Esophagus mucosa (tissue), 1 donor: ENCODE data around the gene VIL1. TPM values are rescaled to one million over a fixed set of nuclear protein-coding genes. Genes with fewer than 3 reads are reported as not detected.

ENCODE experiments used
- ATAC-seq: fragments of 200-7000 bp; cut with Tn5 transposase; one replicate; pipeline ENCODE4 v1.9.1; 2020
- total RNA-seq: library from RNA; stranded (reverse); gene quantifications from one replicate; pipeline ENCODE4 v1.2.4, GENCODE V29; 2023
- donor health status: DM: yes; HTN: yes; CAD: no.

VIL1 gene
- total RNA-seq, 1 donor from 2014 or later, result not detected

DNA sequence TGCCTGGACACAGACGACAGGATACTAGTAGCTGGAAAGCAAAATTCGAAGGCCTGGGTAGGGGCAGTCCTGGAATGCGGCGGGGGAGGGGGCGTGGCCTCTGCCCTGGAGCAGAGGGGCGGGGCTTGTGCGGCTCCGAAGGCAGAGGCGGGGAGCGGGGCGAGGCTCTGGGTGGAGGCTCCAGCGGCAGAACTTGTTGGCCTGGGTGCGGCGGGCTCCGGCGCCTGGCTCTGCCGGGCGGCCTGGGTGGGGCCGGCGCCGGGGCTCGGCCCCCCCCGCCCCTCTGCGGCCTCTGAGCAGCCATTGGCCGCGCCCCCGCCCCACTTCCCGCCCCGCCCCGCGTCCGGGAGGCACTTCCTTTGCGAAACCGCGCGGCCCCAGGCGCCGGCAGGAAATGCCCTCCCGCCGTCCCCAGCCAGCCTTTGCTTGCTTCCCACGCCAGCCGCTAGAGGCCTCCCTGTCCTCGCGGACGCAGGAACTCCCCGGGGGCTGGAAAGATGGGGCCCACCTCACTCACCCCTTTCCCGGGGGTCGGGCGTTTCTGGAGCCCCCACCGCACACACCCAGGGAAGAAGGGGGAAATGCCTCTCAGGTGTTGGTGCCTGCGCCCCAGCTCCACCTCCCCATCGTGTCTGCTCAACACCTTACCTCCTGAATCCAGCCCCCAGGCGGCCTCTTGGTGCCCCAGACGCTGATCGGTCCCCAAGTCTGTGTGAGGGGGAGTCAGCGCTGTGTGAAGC lies 12.5 kb upstream of the VIL1 start:
- peak; percentile 91 for ATAC-seq

DNA sequence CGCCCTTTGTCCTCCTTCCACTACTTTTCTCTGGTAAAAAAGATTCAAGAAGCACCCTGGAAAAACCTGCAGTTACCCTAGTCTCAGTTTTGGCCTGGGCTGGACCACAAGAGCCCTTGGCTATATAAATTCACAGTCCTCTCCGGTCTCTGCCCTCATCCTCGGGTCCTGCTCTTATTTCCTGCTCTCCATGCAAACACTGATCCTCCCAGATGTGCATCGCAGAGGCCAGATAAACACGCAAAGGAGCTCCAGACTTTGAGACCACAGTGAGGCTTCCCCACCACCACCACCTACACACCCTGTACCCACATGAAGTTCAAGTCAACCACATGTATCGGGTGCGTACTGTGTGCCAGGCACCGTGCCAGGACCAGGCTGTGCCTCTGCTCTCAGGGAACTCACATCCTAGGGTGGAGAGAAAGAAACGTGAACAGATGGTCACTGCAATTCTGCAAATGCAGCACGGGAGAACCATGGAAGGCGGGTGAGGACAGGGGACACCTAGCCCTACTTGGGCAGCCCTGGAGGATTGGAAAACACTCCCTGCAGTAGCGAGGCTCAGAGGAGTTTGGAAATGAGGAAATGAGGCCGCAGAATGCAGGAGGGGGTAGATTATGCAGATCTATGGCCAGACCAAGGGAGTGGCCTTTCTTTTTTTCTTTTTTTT lies 11.8 kb upstream of the VIL1 start:
- peak; percentile 37 for ATAC-seq

DNA sequence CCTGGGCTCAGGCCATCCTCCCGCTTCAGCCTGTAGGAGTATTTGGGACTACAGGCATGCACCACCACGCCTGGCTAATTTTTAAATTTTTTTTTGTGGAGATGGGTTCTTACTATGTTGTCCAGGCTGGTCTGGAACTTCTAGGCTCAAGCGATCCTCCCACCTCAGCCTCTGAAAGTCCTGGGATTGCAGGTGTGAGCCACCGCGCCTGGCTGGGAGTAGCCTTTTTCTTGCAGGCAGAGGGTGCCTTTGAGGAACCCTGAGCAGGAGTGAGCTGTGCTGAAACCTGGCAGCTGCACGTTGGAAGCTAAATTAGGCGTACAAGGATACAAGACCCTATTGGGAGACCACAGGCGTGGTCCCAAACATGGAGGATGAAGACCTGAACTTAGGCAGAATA lies 11.2 kb upstream of the VIL1 start:
- ATAC-seq, result no peak

DNA sequence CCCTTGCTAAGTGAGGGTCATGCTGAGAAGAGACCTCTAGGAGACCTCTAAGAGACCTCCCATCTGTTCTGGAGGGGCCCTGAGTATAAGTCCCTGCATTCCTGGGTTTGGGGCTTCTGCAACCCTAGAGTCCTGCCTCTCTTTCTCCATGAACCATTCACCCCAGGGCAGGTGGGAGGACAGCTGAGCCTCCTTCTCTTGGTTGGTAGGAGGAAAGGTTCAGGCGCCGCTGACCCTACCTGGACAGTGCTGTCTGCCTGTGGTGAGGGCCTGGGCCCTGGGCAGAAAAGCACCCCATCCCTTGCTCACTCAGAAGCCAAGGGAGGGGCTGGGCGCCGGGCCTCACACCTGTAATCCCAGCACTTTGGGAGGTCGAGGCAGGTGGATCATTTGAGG lies 604 bp upstream of the VIL1 start:
- no peak for ATAC-seq

DNA sequence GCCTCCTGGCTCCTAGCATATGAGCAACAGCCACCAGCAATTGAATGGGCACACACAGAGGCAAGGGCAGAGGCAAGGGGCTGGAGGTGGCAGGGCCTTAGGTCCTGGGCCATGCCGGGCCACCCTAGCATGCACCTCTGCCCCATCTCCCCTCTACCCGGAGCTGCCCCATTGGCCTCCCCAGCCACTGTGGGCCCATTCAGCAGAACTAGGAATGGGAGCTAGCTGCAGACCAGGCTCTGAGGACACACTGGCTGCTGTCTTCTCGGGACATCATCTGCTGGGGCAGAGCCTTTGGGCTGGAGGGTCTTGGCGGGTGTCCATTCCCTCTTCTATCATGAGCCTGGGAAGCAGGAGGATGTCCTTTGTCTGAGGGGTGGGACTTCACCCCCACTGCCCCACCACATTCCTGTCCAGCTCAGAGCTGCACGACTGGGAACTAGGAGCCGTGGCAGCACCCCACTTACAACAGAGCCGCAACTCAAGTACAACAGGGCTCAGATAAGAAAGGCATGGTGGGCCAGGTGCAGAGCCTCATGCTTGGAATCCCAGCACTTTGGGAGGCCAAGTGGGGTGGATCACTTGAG lies 800 bp downstream of the VIL1 start:
- ATAC-seq, result peak; percentile 6

DNA sequence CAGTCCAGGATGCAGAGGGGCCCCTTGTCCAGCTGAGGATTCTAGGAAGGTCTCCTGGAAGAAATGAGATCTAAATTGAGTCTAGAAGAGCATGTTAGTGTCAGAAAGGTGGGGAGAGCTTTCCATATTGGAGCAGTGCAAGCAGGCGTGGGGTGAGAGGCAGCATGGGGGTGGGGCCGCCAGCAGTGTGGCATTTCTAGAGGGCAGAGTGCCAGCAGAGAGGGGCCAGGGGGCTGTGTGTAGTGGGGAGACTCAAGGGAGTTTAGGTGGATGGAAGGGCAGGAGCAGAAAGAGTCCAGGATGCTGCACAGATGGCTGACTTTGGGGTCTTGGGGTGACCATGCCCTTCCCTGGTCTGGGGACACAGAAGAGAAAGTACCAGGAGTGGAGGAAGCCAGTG lies 2.1 kb downstream of the VIL1 start:
- no peak for ATAC-seq

DNA sequence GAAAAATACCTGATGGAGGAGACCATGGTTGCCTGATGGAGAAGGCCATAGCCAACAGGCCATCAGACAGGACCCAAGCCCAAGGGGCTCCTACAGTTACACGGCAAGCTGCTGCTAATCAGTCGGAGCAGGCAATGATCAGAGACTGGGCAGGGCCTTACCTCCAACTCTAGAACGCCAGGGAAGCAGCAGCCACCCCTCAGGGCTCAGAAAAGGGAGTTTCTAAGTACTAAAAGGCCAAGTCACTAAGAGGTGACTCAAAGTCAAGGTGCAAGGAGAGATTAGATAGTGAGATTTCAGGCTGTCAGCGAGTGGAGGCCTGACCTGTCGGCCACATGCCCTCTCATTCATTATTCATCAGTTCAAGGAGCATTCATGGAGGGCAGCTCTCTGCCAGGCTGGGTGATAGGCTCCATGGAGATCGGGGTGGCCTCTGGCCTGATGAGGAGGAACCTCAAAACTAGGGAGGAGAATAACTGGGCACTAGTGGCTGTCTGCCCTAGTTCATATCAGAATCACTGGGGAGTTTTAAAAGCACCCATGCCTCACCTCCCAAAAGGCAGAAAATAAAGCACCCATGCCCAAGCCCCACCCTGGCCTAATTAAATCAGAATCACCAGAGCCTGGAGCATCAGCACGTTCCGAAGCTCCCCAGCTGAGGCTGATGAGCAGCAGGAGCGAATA lies 3.6 kb downstream of the VIL1 start:
- peak; percentile 7 for ATAC-seq

DNA sequence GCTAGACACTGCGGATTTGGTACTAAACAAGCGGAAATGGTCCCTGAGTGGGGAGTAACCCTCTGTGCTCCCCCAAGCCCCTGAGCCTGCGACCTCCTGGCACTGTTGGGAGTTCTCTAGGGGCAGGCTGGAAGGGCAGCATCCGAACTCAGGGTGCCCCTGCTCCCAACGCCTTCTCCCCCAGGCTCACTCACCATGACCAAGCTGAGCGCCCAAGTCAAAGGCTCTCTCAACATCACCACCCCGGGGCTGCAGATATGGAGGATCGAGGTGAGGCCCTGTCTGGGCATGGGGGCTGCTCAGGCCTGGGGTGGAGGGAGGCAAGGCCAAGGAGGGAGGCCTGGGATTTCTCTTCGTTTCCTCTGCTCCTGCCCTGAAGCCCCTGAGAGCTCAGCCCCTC lies 4.7 kb downstream of the VIL1 start:
- no peak for ATAC-seq

DNA sequence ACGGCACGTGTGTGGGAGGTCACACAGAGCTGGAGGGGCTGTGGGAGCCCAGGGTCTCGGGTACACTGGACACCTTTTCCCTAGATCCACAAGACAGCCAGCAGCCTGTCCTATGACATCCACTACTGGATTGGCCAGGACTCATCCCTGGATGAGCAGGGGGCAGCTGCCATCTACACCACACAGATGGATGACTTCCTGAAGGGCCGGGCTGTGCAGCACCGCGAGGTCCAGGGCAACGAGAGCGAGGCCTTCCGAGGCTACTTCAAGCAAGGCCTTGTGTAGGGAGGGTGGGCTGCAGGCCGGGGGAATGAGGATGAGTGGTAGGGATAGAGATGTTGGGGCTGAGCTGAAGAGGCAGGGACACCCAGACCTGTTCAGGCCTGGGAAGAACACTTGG lies 6.6 kb downstream of the VIL1 start:
- ATAC-seq, result no peak

DNA sequence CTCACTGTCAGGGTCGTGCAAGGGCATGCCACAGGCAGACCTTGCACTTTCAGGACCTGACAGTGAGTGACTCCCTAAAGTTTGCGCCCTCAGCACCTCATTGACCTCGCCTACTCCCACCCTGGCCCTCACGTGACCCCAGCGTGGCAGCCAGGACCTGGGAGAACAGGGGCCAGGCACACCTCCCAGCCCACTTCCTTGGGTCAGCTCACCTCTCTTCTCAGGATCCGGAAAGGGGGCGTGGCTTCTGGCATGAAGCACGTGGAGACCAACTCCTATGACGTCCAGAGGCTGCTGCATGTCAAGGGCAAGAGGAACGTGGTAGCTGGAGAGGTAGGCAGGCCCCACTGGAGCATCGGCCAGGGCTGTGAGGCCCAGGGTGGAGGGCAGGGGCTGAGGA lies 8.8 kb downstream of the VIL1 start:
- no peak for ATAC-seq

DNA sequence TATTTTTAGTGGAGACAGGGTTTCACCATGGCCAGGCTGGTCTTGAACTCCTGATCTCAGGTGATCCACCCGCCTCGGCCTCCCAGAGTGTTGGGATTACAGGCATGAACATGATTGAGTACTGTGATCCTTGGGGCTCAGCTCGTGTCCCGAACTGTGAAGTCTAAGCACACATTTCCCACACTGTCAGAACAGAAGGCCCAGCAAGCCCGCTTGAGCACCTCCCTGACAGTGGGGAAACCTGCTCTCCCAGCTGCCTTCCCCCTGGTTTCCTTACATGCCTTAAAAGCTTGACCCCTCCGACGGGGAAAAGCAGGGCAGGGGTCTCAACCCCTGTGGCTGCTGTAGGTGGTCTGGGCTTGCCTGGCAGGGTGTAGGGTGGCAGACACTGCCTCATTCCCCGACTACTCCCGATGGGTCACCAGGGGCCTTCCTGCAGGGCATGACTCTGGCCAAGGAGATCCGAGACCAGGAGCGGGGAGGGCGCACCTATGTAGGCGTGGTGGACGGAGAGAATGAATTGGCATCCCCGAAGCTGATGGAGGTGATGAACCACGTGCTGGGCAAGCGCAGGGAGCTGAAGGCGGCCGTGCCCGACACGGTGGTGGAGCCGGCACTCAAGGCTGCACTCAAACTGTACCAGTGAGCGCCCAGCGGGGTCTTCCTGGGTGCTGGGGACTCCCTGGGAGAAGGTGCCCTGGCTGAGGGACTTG lies 10.1 kb downstream of the VIL1 start:
- no peak for ATAC-seq

DNA sequence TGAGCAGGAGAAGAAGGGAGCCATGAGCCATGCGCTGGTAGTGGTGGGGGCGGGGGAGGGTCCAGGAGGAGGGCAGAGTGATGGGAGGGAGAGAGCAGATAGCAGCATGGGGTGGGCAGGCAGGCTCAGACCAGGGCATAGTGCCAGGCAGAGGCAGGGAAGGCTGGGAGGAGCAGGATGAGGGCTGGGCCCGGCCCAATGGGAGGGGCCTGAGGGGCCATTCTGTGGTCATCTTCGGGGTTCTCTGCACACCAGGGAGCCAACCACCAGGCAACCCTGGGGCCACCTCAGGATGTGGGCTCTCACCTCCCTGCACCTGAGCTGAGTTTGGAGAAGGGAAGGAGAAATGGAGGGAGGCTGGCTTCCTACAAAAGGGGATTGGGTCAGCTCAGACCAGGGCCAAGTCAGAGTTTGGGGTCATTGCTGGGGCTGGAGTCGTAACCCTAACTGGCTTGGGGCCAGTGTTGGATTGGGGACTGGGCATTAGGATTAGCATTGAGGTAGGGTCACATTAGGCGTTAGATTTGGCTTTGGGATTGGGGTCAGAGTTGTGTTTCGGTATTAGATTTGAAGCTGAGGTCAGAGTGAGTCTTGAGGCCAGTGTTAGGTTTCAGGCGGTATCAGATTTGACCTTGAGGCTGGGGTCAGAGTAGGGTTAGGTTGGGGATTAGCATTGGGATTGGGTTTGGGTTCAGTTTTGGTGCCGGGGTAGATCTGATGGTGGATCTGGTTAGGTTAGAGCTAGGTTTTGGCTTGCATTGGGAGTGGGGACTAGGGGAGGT lies 11.2 kb downstream of the VIL1 start:
- no peak for ATAC-seq

DNA sequence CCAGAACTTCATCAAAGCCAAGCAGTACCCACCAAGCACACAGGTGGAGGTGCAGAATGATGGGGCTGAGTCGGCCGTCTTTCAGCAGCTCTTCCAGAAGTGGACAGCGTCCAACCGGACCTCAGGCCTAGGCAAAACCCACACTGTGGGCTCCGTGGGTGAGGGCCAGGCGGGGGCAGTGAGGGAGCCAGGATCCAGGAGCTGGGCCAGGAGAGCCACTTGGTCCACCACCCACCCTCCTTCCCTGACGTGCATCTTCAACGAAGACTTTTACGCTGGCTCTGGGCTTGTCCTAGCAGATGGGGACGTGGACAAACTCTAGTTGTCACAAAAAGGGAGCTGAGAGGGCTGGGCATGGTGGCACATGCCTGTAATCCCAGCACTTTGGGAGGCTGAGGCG lies 11.8 kb downstream of the VIL1 start:
- ATAC-seq, result no peak

DNA sequence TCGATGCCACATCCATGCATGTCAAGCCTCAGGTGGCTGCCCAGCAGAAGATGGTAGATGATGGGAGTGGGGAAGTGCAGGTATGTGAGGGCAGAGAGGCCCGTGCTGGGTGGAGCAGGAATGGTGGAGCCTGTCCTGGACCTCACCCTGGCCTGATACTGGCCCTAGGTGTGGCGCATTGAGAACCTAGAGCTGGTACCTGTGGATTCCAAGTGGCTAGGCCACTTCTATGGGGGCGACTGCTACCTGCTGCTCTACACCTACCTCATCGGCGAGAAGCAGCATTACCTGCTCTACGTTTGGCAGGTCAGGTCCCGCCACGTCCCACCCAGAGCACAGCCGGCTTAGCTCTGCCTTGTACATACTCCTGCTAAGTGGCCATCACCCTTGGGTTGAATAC lies 13.0 kb downstream of the VIL1 start:
- ATAC-seq, result no peak

DNA sequence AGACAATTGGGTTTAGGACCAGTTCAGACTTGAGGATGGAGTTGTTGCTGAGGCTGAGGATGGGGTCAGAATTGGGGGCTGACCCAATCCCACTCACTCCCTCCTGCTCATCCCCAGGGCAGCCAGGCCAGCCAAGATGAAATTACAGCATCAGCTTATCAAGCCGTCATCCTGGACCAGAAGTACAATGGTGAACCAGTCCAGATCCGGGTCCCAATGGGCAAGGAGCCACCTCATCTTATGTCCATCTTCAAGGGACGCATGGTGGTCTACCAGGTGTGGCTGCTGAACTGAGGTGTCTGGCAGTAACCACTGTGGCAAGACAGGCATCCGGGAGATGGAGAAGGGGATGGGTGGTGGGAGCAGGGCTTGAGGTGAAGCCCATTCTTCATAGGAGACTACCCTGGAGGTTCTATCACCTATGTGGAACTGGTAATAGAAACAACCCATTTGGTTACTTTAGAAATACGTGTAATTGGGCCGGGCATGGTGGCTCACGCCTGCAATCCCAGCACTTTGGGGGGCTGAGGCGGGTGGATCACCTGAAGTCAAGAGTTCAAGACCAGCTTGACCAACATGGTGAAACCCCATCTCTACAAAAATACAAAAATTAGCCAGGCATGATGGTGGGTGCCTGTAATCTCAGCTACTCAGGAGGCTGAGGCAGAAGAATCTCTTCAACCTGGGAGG lies 13.9 kb downstream of the VIL1 start:
- ATAC-seq, result no peak

DNA sequence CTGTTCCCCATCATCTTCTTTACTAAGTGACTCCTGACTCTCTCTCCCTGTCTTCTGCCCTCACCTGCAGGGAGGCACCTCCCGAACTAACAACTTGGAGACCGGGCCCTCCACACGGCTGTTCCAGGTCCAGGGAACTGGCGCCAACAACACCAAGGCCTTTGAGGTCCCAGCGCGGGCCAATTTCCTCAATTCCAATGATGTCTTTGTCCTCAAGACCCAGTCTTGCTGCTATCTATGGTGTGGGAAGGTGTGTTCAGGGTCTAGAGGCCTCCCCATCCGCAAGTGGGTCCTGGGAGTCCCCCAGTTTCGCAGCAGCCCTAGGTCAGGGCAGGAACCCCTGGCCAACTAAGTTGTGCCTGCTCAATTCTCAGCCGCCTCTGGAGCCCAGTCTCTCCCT lies 15.5 kb downstream of the VIL1 start:
- ATAC-seq, result no peak

DNA sequence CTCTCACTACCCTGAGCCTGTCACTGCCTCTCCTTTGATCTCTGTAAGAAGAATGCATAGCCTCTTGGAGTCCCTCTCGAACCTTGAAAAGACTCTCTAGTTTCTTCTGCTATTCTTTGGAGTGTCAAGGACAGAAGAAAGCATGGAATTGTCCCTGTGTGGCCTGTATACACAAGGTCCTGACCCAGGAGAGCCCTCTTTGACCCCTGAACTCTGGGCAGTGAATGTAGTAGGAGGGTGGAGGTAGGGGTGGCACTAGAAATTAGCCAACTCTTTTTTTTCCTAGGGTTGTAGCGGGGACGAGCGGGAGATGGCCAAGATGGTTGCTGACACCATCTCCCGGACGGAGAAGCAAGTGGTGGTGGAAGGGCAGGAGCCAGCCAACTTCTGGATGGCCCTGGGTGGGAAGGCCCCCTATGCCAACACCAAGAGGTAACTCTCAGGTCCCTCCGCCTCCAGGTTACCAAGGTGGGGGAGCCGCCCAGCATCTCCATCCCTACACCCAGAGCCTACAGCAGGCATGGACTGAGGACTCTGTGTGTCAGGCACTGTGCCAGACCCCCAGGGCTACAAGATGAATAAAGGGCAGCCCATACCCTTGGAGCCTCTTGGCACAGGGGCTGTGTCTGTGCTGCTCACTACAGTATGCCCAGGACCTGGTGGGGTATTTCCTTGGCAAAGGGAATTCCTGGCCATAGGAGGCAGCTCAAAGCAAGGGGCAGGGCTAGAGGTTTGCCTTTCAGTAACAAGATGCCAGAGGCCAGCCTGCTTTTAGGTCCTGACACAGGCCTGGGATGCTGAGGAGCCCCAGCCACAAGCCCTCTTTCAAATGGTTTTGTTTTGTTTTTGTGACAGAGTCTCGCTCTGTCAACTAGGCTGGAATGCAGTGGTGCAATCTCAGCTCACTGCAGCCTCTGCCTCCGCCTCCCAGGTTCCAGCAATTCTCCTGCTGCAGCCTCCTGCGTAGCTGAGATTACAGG lies 16.4 kb downstream of the VIL1 start:
- ATAC-seq, result no peak

DNA sequence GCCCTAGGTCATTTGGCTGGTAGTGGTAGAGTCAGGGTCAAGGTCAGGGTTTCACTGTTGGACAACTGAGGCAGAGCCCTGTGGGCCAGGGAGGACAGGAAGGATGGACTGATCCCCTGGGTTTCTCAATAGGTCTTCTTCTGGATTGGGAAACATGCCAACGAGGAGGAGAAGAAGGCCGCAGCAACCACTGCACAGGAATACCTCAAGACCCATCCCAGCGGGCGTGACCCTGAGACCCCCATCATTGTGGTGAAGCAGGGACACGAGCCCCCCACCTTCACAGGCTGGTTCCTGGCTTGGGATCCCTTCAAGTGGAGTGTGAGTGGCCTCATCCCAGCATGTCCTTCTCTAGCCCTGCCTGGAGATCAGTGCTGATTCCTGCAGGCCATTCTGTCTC lies 18.1 kb downstream of the VIL1 start:
- ATAC-seq, result no peak

DNA sequence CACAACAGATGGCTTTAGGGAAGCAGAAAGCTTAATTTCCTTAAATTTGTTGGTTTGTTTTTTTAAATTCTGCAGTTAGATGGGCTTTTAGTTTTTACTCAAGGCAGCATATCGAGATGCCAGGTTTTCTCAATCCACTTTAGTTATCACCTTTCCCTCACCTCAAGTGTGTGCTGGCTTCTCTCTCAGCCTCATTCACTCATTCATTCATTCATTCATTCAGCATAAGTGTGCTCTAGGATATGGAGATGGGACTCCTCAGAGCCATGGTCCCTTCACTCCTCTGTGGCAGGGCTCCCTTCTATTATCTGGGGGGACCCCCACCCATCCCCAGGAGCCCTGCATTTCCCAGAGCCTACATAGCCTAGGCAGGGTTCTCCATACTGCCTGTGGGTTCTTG lies 19.0 kb downstream of the VIL1 start:
- ATAC-seq, result no peak

DNA sequence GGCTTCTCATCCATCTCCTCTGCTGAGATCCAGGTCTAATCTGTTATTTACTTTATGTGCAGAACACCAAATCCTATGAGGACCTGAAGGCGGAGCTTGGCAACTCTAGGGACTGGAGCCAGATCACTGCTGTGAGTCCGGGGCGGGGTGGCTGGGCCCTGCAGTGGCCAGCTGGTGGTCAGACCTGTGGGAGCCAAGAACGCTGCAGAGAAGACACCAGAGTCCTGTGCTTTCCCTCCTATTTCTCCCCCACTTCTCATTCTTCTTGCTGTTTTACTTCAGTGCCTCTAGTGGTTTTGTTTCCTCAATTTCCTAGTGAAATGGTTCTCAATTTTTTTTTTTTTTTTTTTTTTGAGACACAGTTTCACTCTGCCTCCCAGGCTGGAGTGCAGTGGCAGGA lies 19.7 kb downstream of the VIL1 start:
- no peak for ATAC-seq
